SK-N-MC (cell line): ENCODE measurements around the gene SHC3.

Source experiments
- EZH2 ChIP-seq: fragments of 200-600 bp; sonication (generic); IDR thresholded peaks from one replicate; pipeline ENCODE4 v1.6.1; 2017; ENCODE audit warnings: antibody characterized with exemption
- FOXP2 ChIP-seq: optimal IDR thresholded peaks from 2 replicates; pipeline ENCODE3; 2011; ENCODE audit warnings: mild to moderate bottlenecking, moderate library complexity; ENCODE audit not compliant: insufficient read depth; ENCODE audit errors: extremely low read length, control extremely low read depth
- POLR2AphosphoS5 ChIP-seq: IDR thresholded peaks from 2 replicates; pipeline ENCODE4 v1.6.1; 2012; ENCODE audit warnings: mild to moderate bottlenecking, low read depth, low read length, borderline replicate concordance

GRCh38 chr9:88996046-88996920 lies 182.3 kb downstream of the SHC3 start:
- TF ChIP-seq EZH2 (no peak), POLR2AphosphoS5 (no peak), FOXP2 (no peak)
